ENCODE data around the gene RXFP3.

Gene RXFP3

DNA sequence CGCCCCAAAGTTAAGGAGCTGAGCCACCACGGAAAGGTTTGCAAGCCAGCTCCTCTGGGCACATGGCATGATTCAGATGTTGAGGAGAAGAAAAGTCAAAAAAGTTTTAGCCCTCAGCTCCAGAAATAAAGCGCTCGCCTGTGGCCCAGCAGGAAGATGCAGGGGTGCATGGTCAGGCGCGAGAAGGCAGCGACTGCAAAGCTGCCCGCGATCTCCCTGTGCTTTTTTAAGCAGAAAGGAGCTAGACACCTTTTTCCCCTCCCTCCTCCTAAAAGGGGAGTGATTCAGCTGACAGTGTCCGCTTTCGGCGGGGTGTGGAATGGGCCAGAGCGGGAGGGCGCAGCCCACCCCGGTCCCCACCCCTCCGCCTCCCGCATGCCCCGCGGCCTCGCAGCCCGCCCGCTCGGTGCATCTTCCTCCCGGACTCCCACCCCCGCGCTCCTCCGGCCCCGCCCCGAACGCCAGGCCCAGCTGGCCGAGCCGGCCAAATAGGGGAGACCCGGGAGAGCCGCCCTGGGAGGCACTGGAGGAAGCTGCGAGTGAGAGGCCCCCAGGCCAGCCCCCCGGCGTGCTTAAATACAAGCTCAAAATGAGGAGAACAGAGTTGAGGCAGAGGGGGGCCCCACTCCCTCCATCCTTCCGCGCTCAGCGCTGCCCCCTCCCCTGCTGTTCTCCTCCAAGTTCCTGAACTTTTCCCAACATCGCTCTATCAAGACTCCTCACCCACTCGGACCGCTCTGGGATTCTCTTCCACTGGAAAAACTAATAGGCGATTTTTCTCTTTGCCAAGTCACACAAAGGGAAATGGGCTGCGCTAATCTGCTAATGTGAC, 44.2 kb upstream of the RXFP3 start, which contains the start of gene ADAMTS12:
Gene ADAMTS12, minus strand, starts transcription at position 203 of the 832 bp plus-strand sequence. Its CDS starts 134 bp downstream, at position 69.
- peak; percentile 69 for ATAC-seq

DNA sequence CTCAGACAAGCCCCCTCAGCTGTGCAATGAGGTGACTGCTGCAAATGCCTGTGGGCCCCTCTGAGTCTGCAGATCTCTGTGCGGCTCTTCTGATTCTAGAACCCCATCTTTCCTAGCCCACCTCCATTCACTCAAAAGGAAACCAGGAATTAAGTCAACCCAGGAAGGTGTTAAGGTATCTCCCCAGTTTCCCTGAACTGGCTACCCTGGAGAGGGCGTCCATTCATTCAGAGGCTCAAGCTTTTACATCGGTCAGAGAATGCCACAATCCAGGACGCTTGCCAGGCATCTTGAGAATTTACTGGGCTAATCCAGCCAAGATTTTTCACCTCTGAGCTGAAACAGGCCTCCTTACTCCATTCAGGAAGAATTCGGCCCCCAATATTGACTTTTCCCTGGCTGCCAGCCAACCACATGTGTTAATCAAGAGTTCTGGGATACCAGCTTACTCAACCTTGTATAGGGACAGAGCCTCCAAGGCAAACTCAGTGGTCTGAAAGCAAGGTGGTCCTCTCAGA, 43.5 kb upstream of the RXFP3 start:
- ATAC-seq, result peak; percentile 76
- TF ChIP-seq RARB (CRISPR knock-in tag; IDR thresholded peaks at IDR 0.05) (no peak), OSR1 (CRISPR knock-in tag; IDR thresholded peaks at IDR 0.05) (no peak), ZC3H10 (CRISPR knock-in tag; IDR thresholded peaks at IDR 0.05) (no peak), CREB5 (CRISPR knock-in tag; IDR thresholded peaks at IDR 0.05; ENCODE audit: low read depth) (no peak), ARNTL (CRISPR knock-in tag; IDR thresholded peaks at IDR 0.05; ENCODE audit: borderline replicate concordance, low read depth) (no peak), ISL1 (CRISPR knock-in tag; IDR thresholded peaks at IDR 0.05) (no peak), POU6F1 (CRISPR knock-in tag; IDR thresholded peaks at IDR 0.05; ENCODE audit: borderline replicate concordance, low read depth) (no peak), ZFP30 (CRISPR knock-in tag; IDR thresholded peaks at IDR 0.05) (no peak), TSHZ2 (CRISPR knock-in tag; IDR thresholded peaks at IDR 0.05) (no peak), TOX (CRISPR knock-in tag; IDR thresholded peaks at IDR 0.05; ENCODE audit: borderline replicate concordance) (no peak), ZNF8 (CRISPR knock-in tag; IDR thresholded peaks at IDR 0.05) (no peak), BACH2 (CRISPR knock-in tag; IDR thresholded peaks at IDR 0.05; ENCODE audit: borderline replicate concordance) (no peak), ZNF565 (CRISPR knock-in tag; conservative IDR thresholded peaks at IDR 0.05; ENCODE audit: low read depth) (no peak), SNAI2 (CRISPR knock-in tag; IDR thresholded peaks at IDR 0.05) (no peak), PPARA (CRISPR knock-in tag; IDR thresholded peaks at IDR 0.05; ENCODE audit: borderline replicate concordance) (no peak), GLIS3 (CRISPR knock-in tag; IDR thresholded peaks at IDR 0.05) (no peak)
- TF ChIP-seq, protein P1, sequence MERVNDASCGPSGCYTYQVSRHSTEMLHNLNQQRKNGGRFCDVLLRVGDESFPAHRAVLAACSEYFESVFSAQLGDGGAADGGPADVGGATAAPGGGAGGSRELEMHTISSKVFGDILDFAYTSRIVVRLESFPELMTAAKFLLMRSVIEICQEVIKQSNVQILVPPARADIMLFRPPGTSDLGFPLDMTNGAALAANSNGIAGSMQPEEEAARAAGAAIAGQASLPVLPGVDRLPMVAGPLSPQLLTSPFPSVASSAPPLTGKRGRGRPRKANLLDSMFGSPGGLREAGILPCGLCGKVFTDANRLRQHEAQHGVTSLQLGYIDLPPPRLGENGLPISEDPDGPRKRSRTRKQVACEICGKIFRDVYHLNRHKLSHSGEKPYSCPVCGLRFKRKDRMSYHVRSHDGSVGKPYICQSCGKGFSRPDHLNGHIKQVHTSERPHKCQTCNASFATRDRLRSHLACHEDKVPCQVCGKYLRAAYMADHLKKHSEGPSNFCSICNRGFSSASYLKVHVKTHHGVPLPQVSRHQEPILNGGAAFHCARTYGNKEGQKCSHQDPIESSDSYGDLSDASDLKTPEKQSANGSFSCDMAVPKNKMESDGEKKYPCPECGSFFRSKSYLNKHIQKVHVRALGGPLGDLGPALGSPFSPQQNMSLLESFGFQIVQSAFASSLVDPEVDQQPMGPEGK (CRISPR knock-in tag; IDR thresholded peaks at IDR 0.05; ENCODE audit: borderline replicate concordance), result no peak

More for the DNA sequence above, 44.2 kb upstream of the RXFP3 start, which contains the start of gene ADAMTS12:
- TF ChIP-seq GLIS3 (CRISPR knock-in tag; IDR thresholded peaks at IDR 0.05), result no peak
- TF ChIP-seq CREB5 (CRISPR knock-in tag; IDR thresholded peaks at IDR 0.05; ENCODE audit: low read depth), result no peak
- no peak for TF ChIP-seq ESRRG (CRISPR knock-in tag; IDR thresholded peaks at IDR 0.05)
- no peak for TF ChIP-seq ARNTL (CRISPR knock-in tag; IDR thresholded peaks at IDR 0.05; ENCODE audit: borderline replicate concordance, low read depth)

GRCh38 chr5:33894566-33894965, 41.6 kb upstream of the RXFP3 start:
- ATAC-seq, result no peak
- TF ChIP-seq ZFP30 (CRISPR knock-in tag; IDR thresholded peaks at IDR 0.05) (no peak), RARB (CRISPR knock-in tag; IDR thresholded peaks at IDR 0.05) (no peak), TCF4 (CRISPR knock-in tag; IDR thresholded peaks at IDR 0.05; ENCODE audit: borderline replicate concordance) (no peak), BACH2 (CRISPR knock-in tag; IDR thresholded peaks at IDR 0.05; ENCODE audit: borderline replicate concordance) (no peak), PPARA (CRISPR knock-in tag; IDR thresholded peaks at IDR 0.05; ENCODE audit: borderline replicate concordance) (no peak)
- TF ChIP-seq, protein P2, sequence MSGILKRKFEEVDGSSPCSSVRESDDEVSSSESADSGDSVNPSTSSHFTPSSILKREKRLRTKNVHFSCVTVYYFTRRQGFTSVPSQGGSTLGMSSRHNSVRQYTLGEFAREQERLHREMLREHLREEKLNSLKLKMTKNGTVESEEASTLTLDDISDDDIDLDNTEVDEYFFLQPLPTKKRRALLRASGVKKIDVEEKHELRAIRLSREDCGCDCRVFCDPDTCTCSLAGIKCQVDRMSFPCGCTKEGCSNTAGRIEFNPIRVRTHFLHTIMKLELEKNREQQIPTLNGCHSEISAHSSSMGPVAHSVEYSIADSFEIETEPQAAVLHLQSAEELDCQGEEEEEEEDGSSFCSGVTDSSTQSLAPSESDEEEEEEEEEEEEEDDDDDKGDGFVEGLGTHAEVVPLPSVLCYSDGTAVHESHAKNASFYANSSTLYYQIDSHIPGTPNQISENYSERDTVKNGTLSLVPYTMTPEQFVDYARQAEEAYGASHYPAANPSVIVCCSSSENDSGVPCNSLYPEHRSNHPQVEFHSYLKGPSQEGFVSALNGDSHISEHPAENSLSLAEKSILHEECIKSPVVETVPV (CRISPR knock-in tag; IDR thresholded peaks at IDR 0.05), result no peak
- TF ChIP-seq, protein P1 (CRISPR knock-in tag; IDR thresholded peaks at IDR 0.05; ENCODE audit: borderline replicate concordance), result no peak

All from SK-N-SH treated with all-trans-retinoic acid at 6 μM for 48 hours (cell line).